ENCODE data around the gene OR9A2.
"Not testable (repeated sequence)": the region's sequence is repeated elsewhere in the genome, so short reads cannot be mapped to it uniquely, and the experiment has no call there.

The OR9A2 gene

DNA sequence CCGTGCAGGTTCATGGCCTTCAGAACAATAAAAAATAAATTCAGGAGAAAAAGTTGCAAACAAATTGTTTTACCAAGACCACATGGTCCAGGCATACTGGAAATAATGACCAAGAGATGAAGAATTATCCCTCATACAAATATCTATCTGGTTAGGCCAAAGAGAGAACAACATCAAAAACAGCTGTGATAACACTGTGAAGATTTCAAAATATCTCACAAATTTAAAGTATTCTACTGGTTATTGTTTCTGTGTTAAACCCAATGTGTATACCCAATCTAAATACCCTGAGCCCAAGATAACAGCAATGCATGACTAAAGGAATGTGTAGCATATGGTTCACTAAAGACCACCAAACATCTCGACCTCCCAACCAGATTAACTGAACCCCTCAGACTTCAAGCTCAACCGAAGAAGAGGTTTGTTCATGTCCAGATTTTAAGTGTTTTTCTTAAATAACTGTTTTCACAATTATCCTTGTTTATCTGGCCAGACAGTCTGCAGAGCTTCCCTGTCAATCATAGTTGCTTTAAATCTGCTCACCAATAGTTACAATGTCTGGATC is 10.9 kb downstream of the OR9A2 start:
- no peak for DNase-seq

- DNase-seq = no peak
Measured at GRCh38 chr7:143015084-143015483, 11.8 kb downstream of the OR9A2 start.

DNA sequence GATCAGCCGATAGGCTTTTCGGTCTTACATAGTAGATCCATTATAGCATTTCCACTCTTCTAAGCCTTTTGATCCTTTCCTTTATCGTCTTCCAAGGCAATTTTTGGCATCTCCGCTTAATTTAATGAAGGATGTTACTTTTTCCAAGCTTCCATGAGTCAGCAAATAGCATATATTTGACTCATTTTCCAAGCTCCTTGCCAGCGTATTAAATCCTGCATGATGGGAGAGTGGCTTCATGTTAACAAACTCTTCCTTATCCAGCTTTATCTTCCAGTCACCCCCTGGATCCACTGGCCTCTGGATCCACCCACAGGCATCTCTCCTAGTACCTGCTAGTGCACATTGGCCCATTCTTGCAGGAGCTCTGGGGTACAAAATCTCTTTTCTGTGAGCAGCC is 13.0 kb downstream of the OR9A2 start:
- DNase-seq = no peak

DNA sequence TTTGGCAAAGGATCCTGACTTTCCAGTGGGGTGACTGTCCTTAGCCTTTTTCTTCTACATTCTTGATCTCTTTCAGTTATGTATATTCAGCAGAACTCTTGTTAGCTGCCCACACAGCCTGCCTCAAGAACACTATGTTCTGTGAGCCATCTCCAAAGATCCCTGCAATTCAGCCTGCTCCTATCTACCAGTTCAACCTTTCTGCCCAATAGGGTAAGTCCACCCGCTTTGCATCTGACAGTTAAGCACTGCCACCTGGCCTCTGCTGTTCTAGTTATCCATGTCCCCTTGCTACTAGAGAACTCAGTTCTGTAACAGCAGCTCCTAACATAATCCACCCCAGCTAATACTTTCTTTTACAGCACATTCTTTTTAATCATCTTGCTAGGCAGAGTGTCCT is 13.5 kb downstream of the OR9A2 start:
- no peak for DNase-seq

GRCh38 chr7:143012409-143012808 is 14.5 kb downstream of the OR9A2 start:
- DNase-seq = no peak

GRCh38 chr7:143012001-143012400 is 14.9 kb downstream of the OR9A2 start:
- DNase-seq = no peak

DNA sequence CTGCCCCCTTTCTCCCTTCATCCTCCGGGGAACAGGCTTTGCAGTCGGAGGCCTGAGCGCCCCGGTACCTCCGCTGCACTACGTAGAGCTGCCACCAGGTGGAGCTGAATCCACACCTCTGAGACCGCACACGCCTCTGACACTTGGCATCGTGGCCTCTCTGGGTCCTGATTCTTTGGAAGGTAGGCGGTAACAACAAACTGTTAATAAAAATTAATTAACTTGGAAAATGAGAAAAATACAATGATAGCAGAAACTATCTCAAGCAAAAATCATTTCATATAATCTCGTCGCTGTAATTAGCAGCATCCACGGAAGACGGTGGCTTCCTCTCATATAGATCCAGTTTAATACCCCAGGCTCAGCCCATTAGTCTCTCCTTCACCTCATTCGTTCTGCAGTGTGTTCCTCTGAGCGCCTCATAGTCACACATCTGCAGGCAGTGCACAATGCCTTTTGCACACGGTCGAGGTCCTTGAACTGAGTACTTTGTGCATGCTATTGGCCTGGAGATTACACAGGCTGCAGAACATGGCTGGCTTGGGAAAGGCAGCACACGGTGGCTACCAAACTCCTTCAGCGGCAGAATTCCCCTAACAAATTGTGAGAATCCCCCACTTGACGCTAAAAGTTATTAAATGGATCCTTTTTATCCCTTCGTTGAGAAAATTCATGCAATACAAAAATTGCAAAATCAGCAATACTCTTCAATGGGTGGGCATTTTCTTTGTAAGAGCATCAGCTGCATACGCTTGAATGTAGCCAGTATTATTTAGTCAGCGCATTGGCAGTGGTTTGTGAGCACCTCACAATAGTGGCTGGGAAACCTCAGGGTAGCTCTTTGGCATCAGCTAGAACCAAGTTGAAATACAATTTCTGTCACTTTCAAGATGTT is 18.7 kb downstream of the OR9A2 start:
- DNase-seq = no peak

GRCh38 chr7:143005632-143006260 is 21.2 kb downstream of the OR9A2 start:
- no peak for DNase-seq

- peak; percentile 2 for DNase-seq
Measured at GRCh38 chr7:143003393-143004051, 23.4 kb downstream of the OR9A2 start.

GRCh38 chr7:143002898-143003297 is 24.0 kb downstream of the OR9A2 start:
- no peak for DNase-seq

DNA sequence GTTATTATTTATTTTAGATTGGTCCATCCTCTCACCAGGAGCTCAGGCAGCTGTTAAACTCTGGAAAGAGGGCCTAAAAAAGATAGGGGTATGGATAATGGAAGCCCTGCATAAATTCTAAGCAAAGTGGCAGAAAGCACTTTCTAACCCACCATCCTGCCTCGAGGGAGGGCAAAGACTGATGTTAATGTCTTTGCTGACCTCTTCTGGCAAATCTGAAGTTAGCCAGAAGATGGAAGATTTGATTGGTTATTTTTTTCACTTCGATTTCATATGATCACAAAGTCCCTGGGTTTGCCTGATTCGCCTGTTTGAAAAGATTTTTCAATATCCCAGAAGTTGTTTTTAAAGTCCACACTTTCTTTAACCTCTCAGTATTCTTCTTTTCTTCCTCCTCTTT is 24.8 kb downstream of the OR9A2 start:
- DNase-seq = no peak

DNA sequence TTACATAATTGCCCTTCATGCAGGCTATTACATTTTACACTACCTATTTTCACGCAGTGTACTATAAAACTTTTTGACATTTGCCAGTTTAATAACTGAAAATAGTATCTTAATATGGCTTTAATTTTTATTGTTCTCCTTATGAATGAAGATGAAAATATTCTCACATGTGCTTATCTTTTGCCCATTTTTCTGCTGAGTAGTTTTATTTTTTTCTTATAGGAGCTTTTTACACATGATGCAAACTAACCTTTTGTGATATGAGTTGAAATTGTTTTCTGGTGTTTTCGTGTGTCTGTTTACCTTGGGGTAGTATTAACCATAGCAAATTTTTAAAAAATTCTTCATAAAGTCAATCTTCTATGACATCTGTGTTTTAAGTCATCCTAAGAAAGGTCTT is 26.3 kb downstream of the OR9A2 start:
- DNase-seq = no peak

GRCh38 chr7:142999793-143000192 is 27.1 kb downstream of the OR9A2 start:
- DNase-seq = no peak

GRCh38 chr7:142998966-142999365 is 28.0 kb downstream of the OR9A2 start:
- DNase-seq = no peak

- DNase-seq = no peak
Measured at GRCh38 chr7:142997456-142997989, 29.4 kb downstream of the OR9A2 start.

- DNase-seq = no peak
Measured at GRCh38 chr7:142992427-142992826, 34.5 kb downstream of the OR9A2 start.

DNA sequence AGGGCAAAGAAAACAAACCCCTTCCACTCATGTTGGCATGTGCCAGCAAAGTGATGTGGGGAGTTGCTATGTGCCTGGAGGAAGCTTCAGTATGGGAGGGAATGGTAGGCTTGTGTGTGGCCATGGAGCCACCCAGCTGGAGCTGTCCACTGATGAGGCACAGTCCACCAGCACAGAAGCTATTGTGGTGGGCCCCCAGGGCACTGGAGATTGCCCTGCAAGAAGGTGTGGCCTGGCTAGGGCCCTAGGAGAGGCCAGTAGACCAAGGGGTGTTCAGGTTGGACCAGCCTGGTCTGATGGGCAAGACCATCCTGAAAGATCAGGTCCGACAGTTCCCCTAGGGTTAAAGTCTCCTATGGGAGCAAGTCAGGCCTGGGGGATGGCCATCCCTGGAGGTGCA is 42.6 kb downstream of the OR9A2 start:
- no peak for DNase-seq

- no peak for DNase-seq
Measured at GRCh38 chr7:142983825-142984224, 43.1 kb downstream of the OR9A2 start.

- not testable (repeated sequence) for DNase-seq
Measured at GRCh38 chr7:142978402-142978801, 48.5 kb downstream of the OR9A2 start.
